HuH-7 (cell line): ENCODE results near the gene ANKMY1.

ENCODE experiments used
- DNase-seq: peaks from one replicate; pipeline ENCODE4 v3.0.0; 2011; ENCODE audit warnings: low spot score

The ANKMY1 gene

GRCh38 chr2:240433973-240434727 lies 123.6 kb downstream of the ANKMY1 start:
- no peak for DNase-seq

- no peak for DNase-seq
These were observed 124.7 kb downstream of the ANKMY1 start for GRCh38 chr2:240432820-240433801.

GRCh38 chr2:240432430-240432819 lies 125.4 kb downstream of the ANKMY1 start:
- DNase-seq = no peak

- DNase-seq = no peak
These were observed 125.9 kb downstream of the ANKMY1 start for GRCh38 chr2:240431661-240432424.

- DNase-seq = no peak
These were observed 126.5 kb downstream of the ANKMY1 start for GRCh38 chr2:240431271-240431660.

- DNase-seq = no peak
These were observed 127.2 kb downstream of the ANKMY1 start for GRCh38 chr2:240430595-240430994.

- no peak for DNase-seq
These were observed 127.8 kb downstream of the ANKMY1 start for GRCh38 chr2:240429872-240430491.
